Gastrocnemius medialis (tissue), 4 donors: ENCODE measurements around the gene FOCAD.

ENCODE experiments used
- POLR2A ChIP-seq, 2 donors: fragments of 450-650 bp; IDR thresholded peaks; one replicate each; pipeline ENCODE4 v1.6.1; 2017; ENCODE audit warnings: antibody characterized with exemption in 2 of 2, mild to moderate bottlenecking in 2 of 2, moderate library complexity in 2 of 2
- TF ChIP-seq, protein P1 (sequence below), 5 experiments: fragments of 450-650 bp in 3 of 5; fragments of 200-600 bp in 2 of 5; sonication (generic) in 2 of 5; IDR thresholded peaks in 4 of 5; conservative IDR thresholded peaks in 1 of 5; 1 replicate in 4 of 5; 2 replicates in 1 of 5; pipeline ENCODE4 v1.5.1; 2016 to 2019; ENCODE audit warnings: antibody characterized with exemption in 5 of 5, mild to moderate bottlenecking in 3 of 5, moderate library complexity in 3 of 5

DNA sequence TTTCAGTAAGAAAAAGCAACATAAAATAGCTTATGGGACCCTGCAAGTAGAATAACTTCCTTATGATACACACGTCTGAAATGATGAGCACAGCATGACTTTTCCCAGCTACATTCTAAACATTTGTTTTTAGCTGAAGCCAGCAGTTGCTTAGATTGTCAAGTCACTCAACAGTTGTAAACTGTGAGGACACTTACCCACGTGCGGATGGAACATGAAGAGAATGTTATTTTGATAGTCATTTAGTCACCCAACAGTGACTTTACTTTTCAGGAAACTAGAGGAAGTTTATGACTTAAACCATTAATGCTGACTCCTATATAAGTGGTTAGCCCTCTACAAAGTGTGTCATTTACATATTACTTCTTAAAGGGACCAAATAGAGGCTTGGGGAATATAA lies 344.4 kb downstream of the FOCAD start:
- TF ChIP-seq, protein P1, sequence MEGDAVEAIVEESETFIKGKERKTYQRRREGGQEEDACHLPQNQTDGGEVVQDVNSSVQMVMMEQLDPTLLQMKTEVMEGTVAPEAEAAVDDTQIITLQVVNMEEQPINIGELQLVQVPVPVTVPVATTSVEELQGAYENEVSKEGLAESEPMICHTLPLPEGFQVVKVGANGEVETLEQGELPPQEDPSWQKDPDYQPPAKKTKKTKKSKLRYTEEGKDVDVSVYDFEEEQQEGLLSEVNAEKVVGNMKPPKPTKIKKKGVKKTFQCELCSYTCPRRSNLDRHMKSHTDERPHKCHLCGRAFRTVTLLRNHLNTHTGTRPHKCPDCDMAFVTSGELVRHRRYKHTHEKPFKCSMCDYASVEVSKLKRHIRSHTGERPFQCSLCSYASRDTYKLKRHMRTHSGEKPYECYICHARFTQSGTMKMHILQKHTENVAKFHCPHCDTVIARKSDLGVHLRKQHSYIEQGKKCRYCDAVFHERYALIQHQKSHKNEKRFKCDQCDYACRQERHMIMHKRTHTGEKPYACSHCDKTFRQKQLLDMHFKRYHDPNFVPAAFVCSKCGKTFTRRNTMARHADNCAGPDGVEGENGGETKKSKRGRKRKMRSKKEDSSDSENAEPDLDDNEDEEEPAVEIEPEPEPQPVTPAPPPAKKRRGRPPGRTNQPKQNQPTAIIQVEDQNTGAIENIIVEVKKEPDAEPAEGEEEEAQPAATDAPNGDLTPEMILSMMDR (IDR thresholded peaks at IDR 0.05 in 4 of 5, conservative IDR thresholded peaks at IDR 0.05 in 1 of 5), result no peak
- TF ChIP-seq POLR2A (IDR thresholded peaks at IDR 0.05), result no peak
